ENCODE results near the gene KCNN2.

DNA sequence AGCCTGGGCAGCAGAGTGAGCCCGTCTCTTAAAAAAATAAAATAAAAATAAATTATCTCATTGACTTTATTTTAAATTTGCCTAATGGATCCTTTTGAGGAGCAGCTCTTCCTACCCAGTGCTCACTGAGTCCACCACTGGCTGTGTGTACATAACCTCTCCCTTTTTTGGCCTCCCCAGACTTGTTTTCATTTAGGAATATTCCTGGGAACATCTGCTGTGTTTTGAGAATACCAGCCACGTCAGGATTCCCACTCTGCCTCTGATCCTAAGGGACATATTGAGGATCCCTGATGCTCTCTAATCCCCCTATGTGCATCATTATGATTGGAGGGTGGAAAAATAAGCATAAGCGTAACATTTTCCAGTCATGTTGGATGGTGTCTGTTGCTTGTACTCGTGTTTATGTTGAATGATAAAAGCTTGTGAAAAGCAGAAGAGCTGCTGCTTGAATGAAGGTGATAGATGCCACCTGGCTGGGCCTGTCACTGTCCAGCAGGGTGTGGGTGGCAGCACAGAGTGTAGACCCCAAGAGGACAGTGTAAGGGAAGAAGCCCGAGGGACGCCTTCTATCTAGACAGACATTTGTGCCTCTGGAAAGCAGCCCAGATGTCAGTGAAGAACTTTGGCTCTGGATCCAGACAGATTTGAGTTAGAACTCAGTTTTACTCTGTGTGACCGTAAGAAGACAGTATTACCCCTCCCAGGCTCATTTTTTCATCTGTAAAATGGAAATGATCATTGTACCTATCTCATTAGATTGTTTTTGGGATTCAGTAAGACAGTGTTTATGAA, 15.4 kb downstream of the KCNN2 start:
- TF ChIP-seq, protein P1, sequence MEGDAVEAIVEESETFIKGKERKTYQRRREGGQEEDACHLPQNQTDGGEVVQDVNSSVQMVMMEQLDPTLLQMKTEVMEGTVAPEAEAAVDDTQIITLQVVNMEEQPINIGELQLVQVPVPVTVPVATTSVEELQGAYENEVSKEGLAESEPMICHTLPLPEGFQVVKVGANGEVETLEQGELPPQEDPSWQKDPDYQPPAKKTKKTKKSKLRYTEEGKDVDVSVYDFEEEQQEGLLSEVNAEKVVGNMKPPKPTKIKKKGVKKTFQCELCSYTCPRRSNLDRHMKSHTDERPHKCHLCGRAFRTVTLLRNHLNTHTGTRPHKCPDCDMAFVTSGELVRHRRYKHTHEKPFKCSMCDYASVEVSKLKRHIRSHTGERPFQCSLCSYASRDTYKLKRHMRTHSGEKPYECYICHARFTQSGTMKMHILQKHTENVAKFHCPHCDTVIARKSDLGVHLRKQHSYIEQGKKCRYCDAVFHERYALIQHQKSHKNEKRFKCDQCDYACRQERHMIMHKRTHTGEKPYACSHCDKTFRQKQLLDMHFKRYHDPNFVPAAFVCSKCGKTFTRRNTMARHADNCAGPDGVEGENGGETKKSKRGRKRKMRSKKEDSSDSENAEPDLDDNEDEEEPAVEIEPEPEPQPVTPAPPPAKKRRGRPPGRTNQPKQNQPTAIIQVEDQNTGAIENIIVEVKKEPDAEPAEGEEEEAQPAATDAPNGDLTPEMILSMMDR (IDR thresholded peaks at IDR 0.05) = no peak
- TF ChIP-seq, protein P2, sequence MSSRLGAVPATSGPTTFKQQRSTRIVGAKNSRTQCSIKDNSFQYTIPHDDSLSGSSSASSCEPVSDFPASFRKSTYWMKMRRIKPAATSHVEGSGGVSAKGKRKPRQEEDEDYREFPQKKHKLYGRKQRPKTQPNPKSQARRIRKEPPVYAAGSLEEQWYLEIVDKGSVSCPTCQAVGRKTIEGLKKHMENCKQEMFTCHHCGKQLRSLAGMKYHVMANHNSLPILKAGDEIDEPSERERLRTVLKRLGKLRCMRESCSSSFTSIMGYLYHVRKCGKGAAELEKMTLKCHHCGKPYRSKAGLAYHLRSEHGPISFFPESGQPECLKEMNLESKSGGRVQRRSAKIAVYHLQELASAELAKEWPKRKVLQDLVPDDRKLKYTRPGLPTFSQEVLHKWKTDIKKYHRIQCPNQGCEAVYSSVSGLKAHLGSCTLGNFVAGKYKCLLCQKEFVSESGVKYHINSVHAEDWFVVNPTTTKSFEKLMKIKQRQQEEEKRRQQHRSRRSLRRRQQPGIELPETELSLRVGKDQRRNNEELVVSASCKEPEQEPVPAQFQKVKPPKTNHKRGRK (CRISPR knock-in tag; IDR thresholded peaks at IDR 0.05; ENCODE audit: borderline replicate concordance) = no peak
- no peak for TF ChIP-seq NFE2L1 (CRISPR knock-in tag; IDR thresholded peaks at IDR 0.05)
